ENCODE results near the gene ENPP1. TPM values are rescaled to one million over a fixed set of nuclear protein-coding genes. Genes with fewer than 3 reads are reported as not detected.

ENPP1 gene
- total RNA-seq, 1 donor from 2014 or later: 3.5 TPM

DNA sequence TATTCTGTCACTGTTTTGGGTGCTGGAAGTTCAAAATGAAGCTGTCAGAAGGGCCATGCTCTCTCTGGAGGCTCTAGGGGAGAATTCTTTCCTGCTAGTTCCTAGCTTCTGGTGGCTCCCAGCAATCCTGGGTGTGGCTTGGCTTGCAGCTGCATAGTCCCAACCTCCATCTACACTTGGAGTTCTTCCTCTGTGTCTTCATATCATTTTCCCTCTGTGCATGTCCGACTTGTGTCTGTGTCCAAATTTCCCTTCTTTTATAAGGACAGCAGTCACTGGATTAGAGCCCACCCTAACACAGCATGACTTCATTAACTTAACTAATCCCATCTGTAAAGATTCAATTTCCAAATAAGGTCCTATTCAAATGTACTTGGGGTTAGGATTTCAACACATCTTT lies 23.3 kb upstream of the ENPP1 start:
- intact Hi-C loops (cut with micrococcal nuclease): no loop called here

DNA sequence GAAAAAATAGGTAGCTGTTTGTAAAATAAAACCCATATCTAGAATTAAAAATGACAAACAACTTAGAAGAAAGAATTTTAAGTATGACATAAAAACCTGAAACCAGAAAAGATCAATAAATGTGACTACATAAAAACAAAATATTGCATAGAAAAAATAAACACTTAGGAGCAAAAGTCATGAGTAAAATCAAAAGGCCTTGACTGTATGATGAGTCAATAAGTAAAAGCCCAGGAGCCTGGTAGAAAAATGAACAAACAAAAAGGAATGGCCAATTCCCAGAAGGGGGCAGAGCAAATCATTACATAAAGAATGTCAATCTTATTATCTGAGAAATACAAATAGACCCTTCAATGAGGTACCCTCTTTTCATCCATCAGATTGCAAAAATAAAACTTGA lies 20.7 kb upstream of the ENPP1 start:
- intact Hi-C loops (cut with micrococcal nuclease): no loop called here

DNA sequence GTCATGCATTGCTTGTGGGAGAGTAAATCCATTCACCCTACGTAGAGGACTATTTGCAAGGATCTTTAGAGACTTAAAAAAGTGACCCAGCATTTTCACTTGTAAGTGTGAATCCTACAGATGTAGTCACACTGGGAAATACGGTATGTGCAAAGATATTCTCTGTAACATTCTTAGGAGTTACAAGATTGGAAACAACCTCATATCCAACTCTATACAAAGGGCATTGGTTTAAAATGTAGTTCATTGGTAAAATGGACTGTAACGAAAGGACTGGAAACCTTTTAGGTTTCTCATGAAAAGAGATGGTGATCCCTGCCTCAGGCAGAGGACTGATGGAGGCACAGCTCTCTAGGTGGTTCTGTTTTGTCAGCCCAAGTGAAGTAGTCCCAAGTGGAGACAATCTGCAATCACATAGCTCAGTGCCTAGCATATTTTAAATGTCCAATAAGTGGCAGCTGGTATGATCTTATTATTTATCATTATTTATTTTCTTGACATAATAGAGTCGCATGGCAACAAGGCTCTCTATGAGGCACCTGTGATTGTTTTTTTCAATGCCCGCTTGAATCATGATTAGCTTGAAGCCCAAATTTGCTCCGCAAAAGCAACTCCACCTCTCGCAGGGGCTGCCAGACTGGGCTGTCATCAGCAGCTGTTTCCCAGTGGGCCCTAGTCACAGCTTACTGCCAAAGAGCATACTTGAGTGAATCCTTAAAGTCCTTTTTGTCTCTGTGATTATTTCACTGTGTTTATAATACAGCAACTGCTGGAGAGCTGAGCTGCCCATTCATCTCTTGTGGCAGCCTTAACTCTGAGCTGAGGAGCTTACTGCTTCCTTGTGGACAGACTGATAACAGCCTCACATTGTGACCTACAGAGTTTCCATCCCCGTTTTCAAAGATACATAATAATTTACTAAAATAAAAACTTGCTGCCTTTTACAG lies 19.8 kb upstream of the ENPP1 start:
- intact Hi-C loops (cut with micrococcal nuclease): loop anchor here (2.0 kb wide), 1 partner anchor 21 kb away; the partner anchor contains the start of gene ENPP1

DNA sequence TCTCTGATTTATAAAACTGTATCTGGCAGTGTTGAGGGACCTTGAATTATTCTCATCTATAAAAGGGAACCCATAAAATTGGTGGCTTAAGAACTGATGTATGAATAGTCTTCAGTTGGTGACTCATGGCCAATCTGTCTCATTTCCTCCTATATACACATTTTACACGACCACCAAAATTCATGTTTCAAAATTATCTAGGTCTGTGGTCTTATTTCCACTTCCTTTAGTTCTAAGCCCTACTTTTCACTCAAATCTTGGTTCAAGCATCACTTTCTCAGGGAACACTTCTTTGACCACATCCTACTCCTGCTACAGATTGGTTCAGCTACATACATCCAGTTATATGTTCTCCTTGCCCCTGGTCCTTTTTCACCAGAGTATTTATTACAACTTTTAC lies 18.6 kb upstream of the ENPP1 start:
- intact Hi-C loops (cut with micrococcal nuclease): loop anchor here (2.0 kb wide), 1 partner anchor 20 kb away; the partner anchor contains the start of gene ENPP1

DNA sequence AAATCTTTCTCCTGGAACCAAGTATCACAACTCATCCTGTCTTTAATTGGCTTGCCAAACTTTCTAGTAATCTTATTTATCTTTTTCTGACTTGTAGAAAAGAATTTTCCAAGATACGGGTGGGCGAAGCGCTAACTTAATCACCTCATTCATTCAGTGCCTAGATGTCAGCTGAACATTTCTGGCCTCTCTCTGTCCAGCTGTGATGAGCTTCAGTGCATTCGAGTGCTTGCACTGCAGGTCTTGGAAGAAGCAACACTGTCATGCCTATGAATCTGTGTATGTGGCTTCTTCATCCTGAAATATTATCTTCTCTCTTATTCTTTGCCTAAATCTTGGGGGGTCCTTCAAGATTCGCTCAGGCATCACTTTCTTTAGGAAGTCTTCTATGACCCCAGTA lies 16.3 kb upstream of the ENPP1 start:
- intact Hi-C loops (cut with micrococcal nuclease): no loop called here

DNA sequence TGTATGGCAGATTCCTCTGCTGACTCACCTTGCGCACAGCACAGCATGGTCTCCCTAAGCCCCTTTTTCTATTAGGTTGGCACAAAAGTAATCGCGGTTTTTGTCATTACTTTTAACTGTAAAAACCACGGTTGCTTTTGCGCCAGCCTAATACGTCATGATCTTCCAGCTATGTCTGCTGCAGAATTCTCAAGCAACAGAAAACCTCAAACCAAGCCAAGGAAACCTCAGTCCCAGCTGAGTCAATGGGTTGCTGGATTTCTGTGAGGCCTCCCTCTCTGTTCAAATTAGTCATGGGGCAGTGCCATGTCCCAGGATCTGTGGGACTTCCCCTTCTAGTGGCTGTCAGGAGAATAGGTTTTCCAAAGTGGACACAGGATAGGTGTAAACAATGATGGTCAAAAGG lies 15.7 kb upstream of the ENPP1 start:
- intact Hi-C loops (cut with micrococcal nuclease): no loop called here

DNA sequence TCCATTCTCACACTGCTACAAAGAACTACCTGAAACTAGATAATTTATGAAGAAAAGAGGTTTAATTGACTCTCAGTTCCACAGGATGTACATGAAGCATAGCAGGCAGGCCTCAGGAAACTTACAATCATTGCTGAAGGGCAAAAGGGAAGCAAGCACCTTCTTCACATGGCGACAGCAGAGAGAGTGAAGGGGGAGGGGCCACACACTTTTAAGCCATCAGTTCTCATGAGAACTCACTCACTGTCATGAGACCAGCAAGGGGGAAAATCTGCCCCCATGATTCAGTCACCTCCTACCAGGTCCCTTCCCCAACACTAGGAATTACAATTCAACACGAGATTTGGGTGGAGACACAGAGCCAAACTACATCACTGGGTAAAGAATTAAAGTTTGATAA lies 12.5 kb upstream of the ENPP1 start:
- intact Hi-C loops (cut with micrococcal nuclease): no loop called here

DNA sequence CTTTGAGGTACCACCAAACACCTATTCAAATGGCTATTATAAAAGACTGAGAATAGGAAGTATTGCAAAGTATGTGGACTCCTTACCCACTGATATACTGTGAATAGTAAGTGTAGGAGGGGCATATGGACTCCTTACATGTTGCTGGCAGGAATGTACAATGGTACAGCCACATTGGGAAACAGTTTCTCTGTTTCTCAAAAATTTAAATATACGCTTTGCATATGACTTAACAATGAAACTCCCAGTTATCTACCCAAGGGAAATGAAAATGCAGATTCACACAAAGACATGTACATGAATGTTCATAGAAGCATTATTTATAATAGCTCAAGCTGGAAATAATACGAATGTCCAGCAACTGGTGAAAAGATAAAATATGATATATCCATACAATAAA lies 5.5 kb upstream of the ENPP1 start:
- intact Hi-C loops (cut with micrococcal nuclease): loop anchor here (10.0 kb wide), 3 partner anchors 178 to 1012 kb away; partner anchors contain the start of genes MED23 and RPS12

DNA sequence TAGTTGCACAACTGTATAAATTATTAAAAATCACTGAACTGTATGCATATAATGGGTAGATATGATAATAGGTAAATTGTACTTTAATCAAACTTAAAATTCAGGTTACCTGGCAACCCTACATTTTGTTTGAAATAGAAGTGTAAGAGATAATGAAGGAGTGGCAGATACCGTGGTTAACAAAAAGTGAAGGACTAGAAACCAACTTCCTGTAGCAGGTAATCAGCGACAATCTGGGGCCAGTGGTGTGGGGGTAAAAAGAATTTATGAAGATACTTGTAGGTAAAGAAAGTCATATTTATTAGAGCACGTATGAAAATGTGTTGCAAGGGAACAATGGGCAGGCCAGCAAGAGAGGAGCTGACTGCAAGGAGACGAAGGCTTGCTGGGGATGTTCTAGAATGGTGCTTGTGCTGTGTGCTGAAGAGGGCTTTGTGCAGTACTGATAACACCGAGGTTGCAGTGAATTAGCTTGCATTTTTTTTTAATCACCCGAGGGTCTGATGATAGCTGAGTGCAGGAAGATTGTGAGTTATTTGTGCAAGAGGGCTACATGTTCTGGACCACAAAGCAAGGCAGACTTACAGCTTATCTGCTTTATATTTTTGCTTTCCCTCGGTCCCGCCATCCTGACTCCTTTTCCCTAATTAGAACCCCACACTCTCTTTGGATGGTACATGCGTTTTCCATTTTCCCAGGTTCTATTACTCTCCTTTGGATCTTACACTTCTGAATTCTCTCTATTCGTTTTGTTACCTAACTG lies 4.6 kb upstream of the ENPP1 start:
- intact Hi-C loops (cut with micrococcal nuclease): loop anchor here (10.0 kb wide), 3 partner anchors 178 to 1012 kb away; partner anchors contain the start of genes MED23 and RPS12

DNA sequence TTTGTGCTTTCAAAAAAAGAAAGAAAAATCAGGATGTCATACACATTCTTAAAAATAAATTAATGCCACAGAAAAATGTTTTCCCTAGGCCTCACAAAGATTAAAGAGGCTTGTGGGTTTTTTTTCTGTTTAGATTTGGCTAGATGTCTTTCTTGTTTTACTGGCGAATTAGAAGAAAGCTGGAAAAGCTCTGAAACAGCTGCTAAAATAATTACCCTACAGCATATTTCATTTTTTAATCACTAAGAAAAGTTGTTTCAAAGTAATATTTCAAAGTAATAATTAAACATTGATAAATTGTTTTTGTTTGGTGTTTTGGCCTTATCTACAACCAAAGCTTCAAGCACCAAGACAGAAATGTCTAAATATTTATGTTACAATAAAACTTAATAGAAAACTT lies 3.7 kb upstream of the ENPP1 start:
- intact Hi-C loops (cut with micrococcal nuclease): loop anchor here (10.0 kb wide), 3 partner anchors 179 to 1011 kb away; partner anchors contain the start of genes MED23 and RPS12

DNA sequence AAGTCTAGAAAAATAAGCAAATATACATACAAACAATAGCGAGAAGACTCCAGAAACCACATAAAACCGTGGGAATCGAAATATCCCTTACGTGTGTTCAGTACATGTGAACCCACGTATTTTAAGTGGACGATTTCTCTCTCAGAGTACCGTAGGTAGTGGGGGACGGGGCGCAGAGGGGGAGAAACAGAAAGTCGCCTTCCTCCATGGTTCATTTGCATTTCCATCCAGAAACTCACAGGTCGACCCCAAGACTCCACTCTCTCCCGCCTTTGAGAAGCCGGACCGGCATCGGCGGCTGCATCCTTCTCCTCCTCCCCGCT lies 538 bp upstream of the ENPP1 start:
- intact Hi-C loops (cut with micrococcal nuclease): loop anchor here (5.0 to 10.0 kb wide), 6 partner anchors 105 to 1008 kb away; partner anchors contain the start of genes MED23, RPS12 and STX7

DNA sequence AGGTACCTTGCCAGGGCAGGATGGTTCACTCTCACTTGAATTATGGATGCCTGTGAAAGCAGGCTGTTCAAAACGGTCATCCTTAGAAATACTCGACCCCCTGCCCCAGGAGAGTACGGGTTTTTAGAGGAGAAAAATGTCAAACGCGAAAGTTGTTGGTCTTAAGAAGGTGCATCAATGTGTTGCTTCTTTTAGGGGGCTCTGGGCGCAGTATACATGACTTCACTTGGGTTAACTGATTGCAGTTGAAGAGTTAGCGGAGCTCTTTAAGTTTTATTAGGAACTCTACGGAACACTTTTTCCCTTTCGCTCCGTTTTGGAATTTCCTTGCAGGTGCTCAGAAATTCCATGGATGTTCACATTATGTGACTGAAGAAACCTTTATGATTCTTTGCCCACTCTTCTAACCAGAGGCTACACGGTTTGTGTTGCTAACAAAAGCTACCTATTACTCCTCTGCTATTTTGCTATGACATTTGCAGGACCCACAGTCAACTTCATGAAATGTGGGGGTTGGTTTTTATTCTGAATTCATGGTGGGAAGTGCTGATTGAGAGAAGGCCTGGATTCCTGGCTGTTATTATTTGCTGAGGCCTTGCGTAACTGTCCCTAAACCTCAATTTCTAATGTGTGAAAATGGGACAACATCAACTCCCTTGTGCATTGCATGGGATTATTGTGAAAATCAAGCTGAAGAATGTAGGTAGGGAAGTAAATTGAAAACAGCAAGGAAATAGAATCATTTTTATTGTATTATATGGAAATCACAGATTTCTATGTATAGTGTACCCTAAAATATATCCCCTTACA lies 845 bp downstream of the ENPP1 start:
- intact Hi-C loops (cut with micrococcal nuclease): loop anchor here (2.0 to 10.0 kb wide), 7 partner anchors 20 to 1006 kb away; partner anchors contain the start of genes MED23, RPS12 and STX7

DNA sequence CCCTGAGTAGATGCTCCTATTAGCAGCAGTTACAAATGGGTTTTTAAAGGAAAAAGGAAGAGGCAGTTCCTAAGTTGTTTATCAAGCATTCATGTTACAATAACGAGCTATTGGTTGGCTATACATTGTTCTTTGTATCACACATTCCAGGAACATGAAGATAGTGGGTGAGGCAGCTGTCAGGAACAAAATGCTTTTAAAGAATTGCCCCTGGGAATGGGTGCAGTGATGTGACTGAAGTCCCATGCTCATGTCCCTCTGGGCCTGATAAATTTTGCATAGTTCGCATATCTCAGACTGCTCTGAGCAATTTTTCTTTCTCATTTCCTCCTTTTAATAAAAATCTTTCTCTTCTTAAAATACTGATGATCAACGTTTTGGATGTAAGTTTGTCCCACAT lies 3.7 kb downstream of the ENPP1 start:
- intact Hi-C loops (cut with micrococcal nuclease): no loop called here

DNA sequence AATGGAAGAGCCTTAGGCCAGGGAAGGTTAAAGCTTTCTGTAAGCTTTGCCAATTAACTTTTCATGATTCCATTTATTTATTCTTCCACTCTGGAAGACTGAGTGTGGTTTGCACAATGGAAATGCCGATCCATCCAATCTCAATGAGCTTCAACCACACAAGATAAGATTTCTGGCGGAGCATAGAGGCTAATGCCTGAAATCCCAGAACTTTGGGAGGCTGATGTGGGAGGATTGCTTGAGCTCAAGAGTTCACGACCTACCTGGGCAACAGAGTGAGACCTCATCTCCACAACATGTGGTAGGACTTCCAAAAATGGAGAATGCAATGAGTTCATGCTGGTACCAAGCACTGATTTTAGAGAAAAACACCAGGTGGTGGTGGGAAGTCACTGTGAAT lies 6.2 kb downstream of the ENPP1 start:
- intact Hi-C loops (cut with micrococcal nuclease): no loop called here

DNA sequence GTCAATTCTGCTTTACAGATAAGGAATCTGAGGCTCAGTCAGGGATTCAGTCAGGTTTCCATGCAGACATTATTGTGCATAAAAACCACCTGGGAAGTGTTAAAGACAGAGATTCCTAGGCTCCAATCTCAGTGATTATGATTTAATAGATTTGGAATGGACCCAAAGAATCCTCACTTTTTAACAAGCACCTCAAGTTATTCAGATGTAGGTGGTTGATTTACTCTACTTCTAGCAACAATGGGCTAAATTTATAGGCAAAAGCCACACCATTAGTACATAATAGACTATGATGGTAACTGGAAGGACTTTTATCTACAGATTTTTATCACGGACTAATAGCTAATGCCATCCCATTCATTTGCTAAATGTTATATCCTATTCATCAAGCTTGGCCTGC lies 9.0 kb downstream of the ENPP1 start:
- intact Hi-C loops (cut with micrococcal nuclease): no loop called here

DNA sequence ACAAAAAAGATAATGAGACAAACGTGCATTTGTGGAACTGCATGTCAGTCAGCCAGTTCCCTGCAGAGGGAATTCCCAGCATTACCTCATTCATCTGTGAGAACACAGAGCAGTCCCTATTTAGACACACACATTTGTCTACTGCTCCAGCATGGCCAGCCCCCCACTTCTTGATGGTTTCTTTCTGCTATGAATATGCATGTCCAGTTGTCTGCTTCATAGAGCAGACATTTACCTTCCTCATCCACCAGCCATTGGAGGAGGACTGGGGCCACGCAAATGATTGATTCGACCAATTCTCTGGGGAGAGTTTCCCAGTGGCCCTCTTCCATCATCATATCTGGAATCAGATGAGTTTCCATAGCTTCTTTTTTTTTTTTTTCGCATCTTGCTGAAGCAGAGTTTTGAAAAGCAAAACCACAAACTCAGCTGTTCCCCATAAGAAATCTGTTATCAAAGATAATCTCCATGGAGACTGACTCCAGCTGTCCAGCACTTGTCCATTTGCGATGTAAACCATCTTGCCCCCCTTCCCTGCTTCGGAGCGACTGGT lies 11.8 kb downstream of the ENPP1 start:
- intact Hi-C loops (cut with micrococcal nuclease): no loop called here

DNA sequence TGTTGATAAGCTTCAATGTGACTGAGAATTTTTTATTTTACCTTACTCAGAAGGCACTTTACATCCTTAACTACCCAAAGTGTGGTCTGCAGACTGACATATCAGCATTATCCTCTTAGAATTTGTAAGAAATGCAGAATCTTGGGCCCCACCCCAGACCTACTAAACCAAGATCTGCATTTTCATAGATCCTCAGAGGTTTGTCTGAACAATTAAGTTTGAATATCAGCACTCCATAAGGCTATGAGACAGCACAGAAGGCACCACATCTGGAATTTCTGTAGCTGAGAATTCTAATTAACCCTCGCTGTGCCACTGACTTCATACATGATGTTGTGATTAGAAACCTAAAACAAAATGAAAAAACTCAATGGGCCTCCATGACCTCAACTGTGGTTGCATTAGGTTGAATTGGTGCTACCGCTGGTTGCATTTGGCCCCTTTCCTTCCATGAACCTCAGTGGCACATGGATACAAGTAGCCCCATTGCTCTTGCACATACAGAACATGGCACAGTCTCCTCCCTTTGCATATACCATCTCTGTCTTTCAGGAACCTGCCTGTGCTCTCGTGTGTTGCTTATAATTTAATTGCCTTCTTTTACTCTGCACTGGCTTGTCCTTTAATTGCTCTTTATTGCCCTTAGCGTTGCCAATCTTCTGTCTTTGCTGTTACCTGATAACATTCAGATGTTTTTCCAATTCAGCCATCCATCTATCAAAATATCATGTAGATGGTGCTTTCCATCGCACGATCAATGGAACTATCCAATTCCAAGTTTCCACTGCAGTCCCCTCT lies 13.4 kb downstream of the ENPP1 start:
- intact Hi-C loops (cut with micrococcal nuclease): no loop called here

DNA sequence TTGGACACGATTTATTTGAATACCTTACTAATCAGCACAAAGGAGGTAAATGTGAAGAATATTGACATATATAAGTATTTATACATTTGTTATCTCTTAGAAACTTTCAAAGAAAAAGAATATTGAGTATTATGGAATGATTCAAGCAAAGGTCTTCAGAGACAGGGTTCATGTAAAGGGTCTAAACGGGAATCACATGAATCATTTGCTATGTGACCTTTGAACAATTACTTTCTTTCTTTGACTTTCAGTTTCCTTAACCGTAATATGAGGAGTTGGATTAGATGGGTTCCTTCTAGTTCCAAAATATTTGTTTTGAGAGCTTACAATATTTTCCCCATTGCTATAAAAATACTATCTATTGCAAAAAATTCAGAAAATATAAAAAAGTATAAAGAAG lies 14.3 kb downstream of the ENPP1 start:
- intact Hi-C loops (cut with micrococcal nuclease): no loop called here

DNA sequence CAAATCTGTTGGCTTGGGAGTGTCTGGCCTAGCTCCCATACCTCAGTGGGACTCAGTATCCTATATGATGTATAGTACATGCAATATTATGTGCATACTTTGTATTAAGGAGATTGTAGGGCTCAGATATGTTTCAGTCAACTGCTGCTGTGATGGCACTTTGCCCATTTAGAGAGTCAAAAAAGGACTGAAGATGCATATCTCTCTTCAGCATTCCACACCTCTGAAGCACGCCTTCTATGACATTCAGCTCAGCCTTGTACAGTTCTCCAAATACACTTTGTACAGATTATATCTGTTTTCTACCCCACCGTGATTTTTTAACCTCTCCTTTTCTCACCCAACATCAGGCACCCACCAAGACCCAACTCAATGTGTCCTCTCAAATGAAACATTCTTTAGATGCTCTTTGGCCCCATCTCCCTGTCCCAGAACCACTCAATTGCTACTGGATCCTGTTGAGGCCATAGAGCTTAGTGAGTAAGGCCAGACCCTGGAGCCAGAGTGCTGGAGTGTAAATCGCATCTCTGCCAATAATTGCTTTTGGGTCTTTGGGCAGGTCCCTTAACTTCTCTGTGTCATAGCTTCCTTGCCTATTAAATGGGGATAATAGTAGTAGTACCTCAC lies 15.6 kb downstream of the ENPP1 start:
- intact Hi-C loops (cut with micrococcal nuclease): no loop called here

DNA sequence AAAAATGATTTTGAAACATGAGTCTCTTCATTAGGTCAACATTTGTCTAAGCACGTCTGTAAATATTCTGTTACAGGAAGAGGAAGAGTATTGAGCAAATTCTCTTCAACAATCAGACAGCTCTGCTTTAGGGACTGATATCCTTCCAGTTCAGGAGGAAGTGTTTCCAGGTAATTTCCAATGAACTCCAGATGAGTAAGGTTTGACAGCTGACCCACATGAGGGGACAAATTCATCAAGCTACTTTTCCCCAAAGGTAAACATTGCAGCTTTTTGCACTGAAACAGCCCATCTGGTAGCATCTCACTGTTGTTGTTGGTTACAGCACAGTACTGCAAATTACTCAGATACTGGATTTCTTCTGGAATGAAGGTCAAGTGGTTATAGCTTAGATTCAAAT lies 18.1 kb downstream of the ENPP1 start:
- intact Hi-C loops (cut with micrococcal nuclease): no loop called here
